ENCODE results near the gene PON1. TPM values are rescaled to one million over a fixed set of nuclear protein-coding genes. Genes with fewer than 3 reads are reported as not detected.

The PON1 gene
- polyA plus RNA-seq, 1 of the 3 experiments (the other 2 are of a cell fraction), result not detected

- no peak for DNase-seq
- no peaks in the 10 kb centered on the region for H3K9me2 ChIP-seq
- no peak overlapping the region for H2AFZ ChIP-seq (ENCODE audit: low read depth)
- CTCF ChIA-PET, result interaction anchor here (0.7 to 5.3 kb wide), 5 partner anchors 10 to 961 kb away, joined by 3 to 17 read pairs (median 3); no protein-coding TSS in a partner anchor
- POLR2A ChIA-PET, result no interaction called here
- H3K36me3 ChIP-seq (replicated peaks in 1 of 2; ENCODE audit: control insufficient read depth in 1 of 2, insufficient read depth in 2 of 2, low read length in 1 of 2), result no peaks in the 10 kb centered on the region
- H3K27ac ChIP-seq (ENCODE audit: low read depth in 2 of 2, low read length in 1 of 2), result no peak overlapping the region
- no peaks in the 10 kb centered on the region for H3K27me3 ChIP-seq (ENCODE audit: insufficient read depth)
- no peak overlapping the region for H3K4me2 ChIP-seq
- peaks cover 0 to 4% of the 10 kb centered on the region in 2 experiments; a peak in 1 of 4 replicates for H3K4me1 ChIP-seq (ENCODE audit: control insufficient read depth in 1 of 2, insufficient read depth in 2 of 2, low read depth in 1 of 2, low read length in 1 of 2)
- WGBS (ENCODE audit: low lambda C conversion rate), result 56% methylated on average over 6 of the region's 6 CpGs
- no peaks in the 10 kb centered on the region for H3F3A ChIP-seq (replicated peaks; ENCODE audit: insufficient read depth)
- no peaks in the 10 kb centered on the region for H4K20me1 ChIP-seq (ENCODE audit: insufficient read depth)
- no peaks in the 10 kb centered on the region for H3K9me3 ChIP-seq
- no peak overlapping the region for H3K4me3 ChIP-seq (ENCODE audit: low read depth in 2 of 2, low read length in 1 of 2)
- no peak overlapping the region for H3K9ac ChIP-seq
- TF ChIP-seq RCOR1 (IDR thresholded peaks at IDR 0.05; ENCODE audit: low read length) (no peak), TAF1 (IDR thresholded peaks at IDR 0.05; ENCODE audit: borderline replicate concordance, low read depth, low read length) (no peak), GATA2 (CRISPR knock-in tag; IDR thresholded peaks at IDR 0.05) (no peak), NRF1 (IDR thresholded peaks at IDR 0.05; ENCODE audit: low read depth, low read length) (no peak), YY1 (IDR thresholded peaks at IDR 0.05; ENCODE audit: low read depth) (no peak), MEF2A (IDR thresholded peaks at IDR 0.05; ENCODE audit: borderline replicate concordance, low read depth) (no peak), CTCF (IDR thresholded peaks at IDR 0.05) (no peak), NFIC (IDR thresholded peaks at IDR 0.05; ENCODE audit: borderline replicate concordance) (no peak), USF1 (IDR thresholded peaks at IDR 0.05; ENCODE audit: borderline replicate concordance, low read depth) (no peak), USF2 (IDR thresholded peaks at IDR 0.05; ENCODE audit: borderline replicate concordance, low read depth, low read length) (no peak), POLR2AphosphoS5 (IDR thresholded peaks at IDR 0.05; ENCODE audit: low read depth, low read length) (no peak), REST (IDR thresholded peaks at IDR 0.05; ENCODE audit: low read depth, low read length) (no peak)
- H3K79me2 ChIP-seq (ENCODE audit: insufficient read depth), result no peaks in the 10 kb centered on the region
These were observed 73.8 kb downstream of the PON1 start for GRCh38 chr7:95250571-95250970.

Small RNAs within 50 kb of the gene (small RNA-seq; reads per million reads assigned to genes)
- 0 reads per million in 7 experiments for gene AC004022.2

Other genes with a start within 250 kb of the PON1 start
- gene PON3, start 71.8 kb upstream of the PON1 start, polyA plus RNA-seq (2012; rRNA removed), result not detected in 2 replicates
- 125 and 162 TPM in 2 replicates for gene PON2, start 110.5 kb upstream of the PON1 start, polyA plus RNA-seq (2012; rRNA removed)
- not detected in 2 replicates for gene ASB4, start 161.4 kb upstream of the PON1 start, polyA plus RNA-seq (2012; rRNA removed)

Data from SK-N-SH (cell line).